IPS-18a (cell line): ENCODE results near the gene ABHD4.
"Not testable (repeated sequence)": the region's sequence is repeated elsewhere in the genome, so short reads cannot be mapped to it uniquely, and the experiment has no call there.

ENCODE experiments used
- H3K27ac ChIP-seq: one replicate; pipeline ENCODE4 v1.5.1; 2013; ENCODE audit warnings: low read length
- H3K27me3 ChIP-seq: one replicate; pipeline ENCODE4 v1.6.1; 2013; ENCODE audit warnings: mild to moderate bottlenecking, low read length; ENCODE audit not compliant: control insufficient read depth, insufficient read depth
- H3K36me3 ChIP-seq: one replicate; pipeline ENCODE4 v1.6.1; 2013; ENCODE audit warnings: low read depth, low read length; ENCODE audit not compliant: control insufficient read depth
- H3K4me1 ChIP-seq: one replicate; pipeline ENCODE4 v1.6.1; 2013; ENCODE audit warnings: low read depth, low read length; ENCODE audit not compliant: control insufficient read depth
- H3K4me3 ChIP-seq: one replicate; pipeline ENCODE4 v1.5.1; 2013; ENCODE audit warnings: low read length
- H3K9ac ChIP-seq: one replicate; pipeline ENCODE4 v1.6.1; 2013; ENCODE audit warnings: mild to moderate bottlenecking, low read length, moderate library complexity
- H3K9me3 ChIP-seq: one replicate; pipeline ENCODE4 v1.6.1; 2013; ENCODE audit warnings: low read depth, low read length; ENCODE audit not compliant: control insufficient read depth

ABHD4 gene

GRCh38 chr14:22565391-22565945 lies 32.6 kb upstream of the ABHD4 start:
- peaks cover 3% of the 10 kb centered on the region for H3K4me1 ChIP-seq
- H3K27ac ChIP-seq = no peak overlapping the region
- H3K9ac ChIP-seq = no peak overlapping the region

GRCh38 chr14:22566266-22566665 lies 31.8 kb upstream of the ABHD4 start:
- H3K9me3 ChIP-seq, H3K27ac ChIP-seq, H3K4me3 ChIP-seq, H3K4me1 ChIP-seq, H3K9ac ChIP-seq, H3K27me3 ChIP-seq: not testable (repeated sequence)
- H3K36me3 ChIP-seq = peaks cover 22% of the 10 kb centered on the region

More at GRCh38 chr14:22565391-22565945, 32.6 kb upstream of the ABHD4 start:
- H3K36me3 ChIP-seq = peaks cover 22% of the 10 kb centered on the region
- H3K9me3 ChIP-seq = no peaks in the 10 kb centered on the region
- H3K27me3 ChIP-seq = no peaks in the 10 kb centered on the region
- H3K4me3 ChIP-seq = no peak overlapping the region

- no peak overlapping the region for H3K27ac ChIP-seq
- H3K4me3 ChIP-seq = no peak overlapping the region
- H3K27me3 ChIP-seq = no peaks in the 10 kb centered on the region
- peaks cover 6% of the 10 kb centered on the region for H3K4me1 ChIP-seq
- no peak overlapping the region for H3K9ac ChIP-seq
- H3K36me3 ChIP-seq = peaks cover 24% of the 10 kb centered on the region
- no peaks in the 10 kb centered on the region for H3K9me3 ChIP-seq
These were observed 31.3 kb upstream of the ABHD4 start for GRCh38 chr14:22566845-22567244.

GRCh38 chr14:22567437-22567836 lies 30.7 kb upstream of the ABHD4 start:
- H3K36me3 ChIP-seq = peaks cover 30% of the 10 kb centered on the region
- no peak overlapping the region for H3K27ac ChIP-seq
- H3K4me3 ChIP-seq = no peak overlapping the region
- H3K4me1 ChIP-seq = peaks cover 6% of the 10 kb centered on the region
- H3K27me3 ChIP-seq = no peaks in the 10 kb centered on the region
- no peak overlapping the region for H3K9ac ChIP-seq
- no peaks in the 10 kb centered on the region for H3K9me3 ChIP-seq

GRCh38 chr14:22569106-22569736 lies 28.9 kb upstream of the ABHD4 start:
- H3K9ac ChIP-seq = no peak overlapping the region
- H3K36me3 ChIP-seq = peaks cover 33% of the 10 kb centered on the region
- H3K4me3 ChIP-seq = no peak overlapping the region

GRCh38 chr14:22569737-22570131 lies 28.4 kb upstream of the ABHD4 start:
- no peak overlapping the region for H3K27ac ChIP-seq
- no peak overlapping the region for H3K4me3 ChIP-seq
- H3K9ac ChIP-seq = no peak overlapping the region

More at GRCh38 chr14:22569106-22569736, 28.9 kb upstream of the ABHD4 start:
- Histone ChIP-seq H3K27me3 (no peaks in the 10 kb centered on the region), H3K27ac (no peak overlapping the region), H3K9me3 (no peaks in the 10 kb centered on the region), H3K4me1 (peaks cover 6% of the 10 kb centered on the region)

GRCh38 chr14:22570132-22570949 lies 27.8 kb upstream of the ABHD4 start:
- Histone ChIP-seq H3K36me3 (peaks cover 33% of the 10 kb centered on the region), H3K27me3 (no peaks in the 10 kb centered on the region), H3K4me1 (peaks cover 6% of the 10 kb centered on the region), H3K4me3 (no peak overlapping the region), H3K27ac (peak overlapping the region; percentile 88), H3K9ac (peak overlapping the region; percentile 47), H3K9me3 (no peaks in the 10 kb centered on the region)

More at GRCh38 chr14:22569737-22570131, 28.4 kb upstream of the ABHD4 start:
- Histone ChIP-seq H3K4me1 (peaks cover 6% of the 10 kb centered on the region), H3K27me3 (no peaks in the 10 kb centered on the region), H3K9me3 (no peaks in the 10 kb centered on the region), H3K36me3 (peaks cover 33% of the 10 kb centered on the region)

- H3K4me3 ChIP-seq = no peak overlapping the region
- H3K9me3 ChIP-seq = no peaks in the 10 kb centered on the region
- peaks cover 29% of the 10 kb centered on the region for H3K36me3 ChIP-seq
- H3K27me3 ChIP-seq = no peaks in the 10 kb centered on the region
- no peak overlapping the region for H3K9ac ChIP-seq
- peaks cover 6% of the 10 kb centered on the region for H3K4me1 ChIP-seq
- no peak overlapping the region for H3K27ac ChIP-seq
These were observed 25.5 kb upstream of the ABHD4 start for GRCh38 chr14:22572562-22573058.

- H3K4me3 ChIP-seq = no peak overlapping the region
- H3K27ac ChIP-seq = no peak overlapping the region
- H3K27me3 ChIP-seq = no peaks in the 10 kb centered on the region
- no peaks in the 10 kb centered on the region for H3K9me3 ChIP-seq
- H3K4me1 ChIP-seq = peaks cover 6% of the 10 kb centered on the region
- no peak overlapping the region for H3K9ac ChIP-seq
- H3K36me3 ChIP-seq = peaks cover 29% of the 10 kb centered on the region
These were observed 24.3 kb upstream of the ABHD4 start for GRCh38 chr14:22573804-22574203.

GRCh38 chr14:22577334-22577908 lies 20.7 kb upstream of the ABHD4 start:
- Histone ChIP-seq H3K27ac (no peak overlapping the region), H3K36me3 (peaks cover 21% of the 10 kb centered on the region), H3K9me3 (no peaks in the 10 kb centered on the region)

GRCh38 chr14:22579236-22579635 lies 18.9 kb upstream of the ABHD4 start:
- Histone ChIP-seq H3K27me3 (no peaks in the 10 kb centered on the region), H3K27ac (no peak overlapping the region), H3K9me3 (no peaks in the 10 kb centered on the region), H3K4me3 (no peak overlapping the region), H3K4me1 (no peaks in the 10 kb centered on the region), H3K9ac (no peak overlapping the region), H3K36me3 (peaks cover 8% of the 10 kb centered on the region)

More at GRCh38 chr14:22577334-22577908, 20.7 kb upstream of the ABHD4 start:
- no peak overlapping the region for H3K9ac ChIP-seq
- H3K4me1 ChIP-seq = no peaks in the 10 kb centered on the region
- no peak overlapping the region for H3K4me3 ChIP-seq
- no peaks in the 10 kb centered on the region for H3K27me3 ChIP-seq
